Liver (tissue), 9 donors: ENCODE data around the gene NAA10. TPM values are rescaled to one million over a fixed set of nuclear protein-coding genes. Genes with fewer than 3 reads are reported as not detected.

Experiments
- DNase-seq: peaks from one replicate; pipeline ENCODE4 v3.0.0-alpha.2; 2017; ENCODE audit warnings: low spot score
- H3K27ac ChIP-seq, 2 donors: one replicate each; pipeline ENCODE4 v1.7.0; 2013; ENCODE audit warnings: inconsistent platforms in 2 of 2, low read length in 2 of 2, control low read depth in 1 of 2, low read depth in 1 of 2, mild to moderate bottlenecking in 1 of 2
- H3K27me3 ChIP-seq, 4 donors: one replicate each; pipeline versions ENCODE4 v1.6.1 to v1.7.0; 2013; ENCODE audit warnings: low read length in 3 of 4, inconsistent platforms in 1 of 4, mild to moderate bottlenecking in 1 of 4, moderate library complexity in 1 of 4; ENCODE audit not compliant: control insufficient read depth in 4 of 4, insufficient read depth in 4 of 4
- H3K36me3 ChIP-seq, 4 donors: one replicate each; pipeline versions ENCODE4 v1.6.1 to v1.7.0; 2013; ENCODE audit warnings: low read length in 3 of 4, mild to moderate bottlenecking in 3 of 4, low read depth in 1 of 4, moderate library complexity in 1 of 4; ENCODE audit not compliant: control insufficient read depth in 4 of 4, insufficient read depth in 3 of 4
- H3K4me1 ChIP-seq, 4 donors: one replicate each; pipeline versions ENCODE4 v1.6.1 to v1.7.0; 2013; ENCODE audit warnings: low read length in 3 of 4, mild to moderate bottlenecking in 3 of 4, moderate library complexity in 1 of 4; ENCODE audit not compliant: control insufficient read depth in 4 of 4, insufficient read depth in 4 of 4
- H3K4me3 ChIP-seq, 3 donors: one replicate each; pipeline versions ENCODE4 v1.6.1 to v1.7.0; 2013; ENCODE audit warnings: low read length in 3 of 3, control low read depth in 1 of 3, low read depth in 1 of 3, mild to moderate bottlenecking in 1 of 3
- H3K9ac ChIP-seq, 2 donors: one replicate each; pipeline ENCODE4 v1.7.0; 2013; ENCODE audit warnings: low read length in 2 of 2, mild to moderate bottlenecking in 2 of 2, moderate library complexity in 2 of 2, control low read depth in 1 of 2, low read depth in 1 of 2
- H3K9me3 ChIP-seq, 4 donors: one replicate each; pipeline versions ENCODE4 v1.6.1 to v1.7.0; 2013; ENCODE audit warnings: low read length in 3 of 4; ENCODE audit not compliant: control insufficient read depth in 4 of 4
- CTCF ChIP-seq: fragments of 150-350 bp; IDR thresholded peaks from 2 replicates; pipeline ENCODE4 v1.5.1; 2017; ENCODE audit warnings: improper control_type of control experiment, low read depth, low read length; ENCODE audit not compliant: missing input control
- EGR1 ChIP-seq, 2 donors: IDR thresholded peaks; 2 replicates each; pipeline ENCODE4 v1.6.1; 2016 to 2018; ENCODE audit warnings: antibody characterized with exemption in 2 of 2, low read depth in 2 of 2
- FOXA1 ChIP-seq: IDR thresholded peaks from 2 replicates; pipeline ENCODE4 v1.6.1; 2016; ENCODE audit warnings: antibody characterized with exemption
- HNF4A ChIP-seq, 2 donors: conservative IDR thresholded peaks; 2 replicates each; pipeline ENCODE4 v1.6.1; 2016; ENCODE audit warnings: antibody characterized with exemption in 2 of 2, mild to moderate bottlenecking in 2 of 2
- HNF4G ChIP-seq: IDR thresholded peaks from 2 replicates; pipeline ENCODE4 v1.6.1; 2016; ENCODE audit warnings: antibody characterized with exemption
- JUND ChIP-seq, 2 donors: IDR thresholded peaks; 2 replicates each; pipeline ENCODE4 v1.6.1; 2016; ENCODE audit warnings: antibody characterized with exemption in 2 of 2
- RAD21 ChIP-seq, 2 donors: IDR thresholded peaks; 2 replicates each; pipeline ENCODE4 v1.6.1; 2016; ENCODE audit warnings: antibody characterized with exemption in 2 of 2, mild to moderate bottlenecking in 2 of 2
- REST ChIP-seq: IDR thresholded peaks from 2 replicates; pipeline ENCODE4 v1.6.1; 2016; ENCODE audit warnings: antibody characterized with exemption, mild to moderate bottlenecking
- RXRA ChIP-seq, 2 donors: IDR thresholded peaks; 2 replicates each; pipeline ENCODE4 v1.6.1; 2017 to 2018; ENCODE audit warnings: antibody characterized with exemption in 2 of 2, mild to moderate bottlenecking in 1 of 2
- SP1 ChIP-seq: IDR thresholded peaks from 2 replicates; pipeline ENCODE4 v1.6.1; 2018; ENCODE audit warnings: antibody characterized with exemption, mild to moderate bottlenecking
- TAF1 ChIP-seq: conservative IDR thresholded peaks from 2 replicates; pipeline ENCODE4 v1.6.1; 2016; ENCODE audit warnings: antibody characterized with exemption, mild to moderate bottlenecking
- YY1 ChIP-seq: IDR thresholded peaks from 2 replicates; pipeline ENCODE4 v1.6.1; 2016; ENCODE audit warnings: antibody characterized with exemption, mild to moderate bottlenecking
- WGBS: extraction: QIAGEN DNeasy Blood & Tissue Kit; methylation state at CpG from one replicate; pipeline ENCODE4 v1.1.7; 2013; 5-methylcytosine and 5-hydroxymethylcytosine counted together
- polyA plus RNA-seq, 2 donors: library from polyadenylated mRNA; stranded (reverse) in 1 of 2; unstranded in 1 of 2; fragments of 200-250 nt in 1 of 2; fragments of >200 nt in 1 of 2; fragmentation: Nextera tagmentation in 1 of 2; extraction: Ambion mirVana in 1 of 2; gene quantifications; one replicate each; pipeline versions ENCODE4 v1.2.1 to v1.2.3, GENCODE V29; 2013 to 2015
- total RNA-seq, 2 donors: library from RNA; depleted of rRNA; stranded (reverse); fragments of >200 nt; gene quantifications; one replicate each; pipeline ENCODE4 v1.2.3, GENCODE V29; 2014
- TF ChIP-seq, protein P1 (sequence below): IDR thresholded peaks from 2 replicates; pipeline ENCODE4 v1.6.1; 2016; ENCODE audit warnings: antibody characterized with exemption
- TF ChIP-seq, protein P2 (sequence below): IDR thresholded peaks from 2 replicates; pipeline ENCODE4 v1.6.1; 2016; ENCODE audit warnings: antibody characterized with exemption
- donor health status: healthy.
- donor health status: healthy.
- donor health status: healthy.
- donor health status: healthy.
- donor health status: healthy.

The NAA10 gene
- total and polyA plus RNA-seq, 4 donors = 20.5 to 58.8 (median 44.4) TPM

GRCh38 chrX:153919281-153919680 is 15.6 kb downstream of the NAA10 start:
- Histone ChIP-seq H3K9ac (no peak overlapping the region), H3K4me1 (peaks cover 2 to 9% (median 3%) of the 10 kb centered on the region in 4 donors), H3K4me3 (no peak overlapping the region), H3K27me3 (no peaks in the 10 kb centered on the region), H3K36me3 (no peaks in the 10 kb centered on the region), H3K27ac (no peak overlapping the region), H3K9me3 (no peaks in the 10 kb centered on the region)
- no peak for DNase-seq
- 98% methylated on average over 13 of the region's 13 CpGs for WGBS
- TF ChIP-seq CTCF = no peak
- TF ChIP-seq SP1 = no peak
- TF ChIP-seq REST = no peak
- TF ChIP-seq YY1 = no peak
- no peak for TF ChIP-seq EGR1 (IDR thresholded peaks at IDR 0.05; ENCODE audit: low read depth in 2 of 2)
- TF ChIP-seq RAD21 (IDR thresholded peaks at IDR 0.05) = no peak
- TF ChIP-seq JUND (IDR thresholded peaks at IDR 0.05) = no peak
- TF ChIP-seq, protein P1, sequence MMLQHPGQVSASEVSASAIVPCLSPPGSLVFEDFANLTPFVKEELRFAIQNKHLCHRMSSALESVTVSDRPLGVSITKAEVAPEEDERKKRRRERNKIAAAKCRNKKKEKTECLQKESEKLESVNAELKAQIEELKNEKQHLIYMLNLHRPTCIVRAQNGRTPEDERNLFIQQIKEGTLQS = no peak
- TF ChIP-seq, protein P2, sequence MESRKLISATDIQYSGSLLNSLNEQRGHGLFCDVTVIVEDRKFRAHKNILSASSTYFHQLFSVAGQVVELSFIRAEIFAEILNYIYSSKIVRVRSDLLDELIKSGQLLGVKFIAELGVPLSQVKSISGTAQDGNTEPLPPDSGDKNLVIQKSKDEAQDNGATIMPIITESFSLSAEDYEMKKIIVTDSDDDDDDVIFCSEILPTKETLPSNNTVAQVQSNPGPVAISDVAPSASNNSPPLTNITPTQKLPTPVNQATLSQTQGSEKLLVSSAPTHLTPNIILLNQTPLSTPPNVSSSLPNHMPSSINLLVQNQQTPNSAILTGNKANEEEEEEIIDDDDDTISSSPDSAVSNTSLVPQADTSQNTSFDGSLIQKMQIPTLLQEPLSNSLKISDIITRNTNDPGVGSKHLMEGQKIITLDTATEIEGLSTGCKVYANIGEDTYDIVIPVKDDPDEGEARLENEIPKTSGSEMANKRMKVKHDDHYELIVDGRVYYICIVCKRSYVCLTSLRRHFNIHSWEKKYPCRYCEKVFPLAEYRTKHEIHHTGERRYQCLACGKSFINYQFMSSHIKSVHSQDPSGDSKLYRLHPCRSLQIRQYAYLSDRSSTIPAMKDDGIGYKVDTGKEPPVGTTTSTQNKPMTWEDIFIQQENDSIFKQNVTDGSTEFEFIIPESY = no peak
- no peak for TF ChIP-seq HNF4G
- no peak for TF ChIP-seq HNF4A (conservative IDR thresholded peaks at IDR 0.05)
- TF ChIP-seq FOXA1 = no peak
- TF ChIP-seq TAF1 = no peak
- TF ChIP-seq RXRA (IDR thresholded peaks at IDR 0.05) = no peak

DNA sequence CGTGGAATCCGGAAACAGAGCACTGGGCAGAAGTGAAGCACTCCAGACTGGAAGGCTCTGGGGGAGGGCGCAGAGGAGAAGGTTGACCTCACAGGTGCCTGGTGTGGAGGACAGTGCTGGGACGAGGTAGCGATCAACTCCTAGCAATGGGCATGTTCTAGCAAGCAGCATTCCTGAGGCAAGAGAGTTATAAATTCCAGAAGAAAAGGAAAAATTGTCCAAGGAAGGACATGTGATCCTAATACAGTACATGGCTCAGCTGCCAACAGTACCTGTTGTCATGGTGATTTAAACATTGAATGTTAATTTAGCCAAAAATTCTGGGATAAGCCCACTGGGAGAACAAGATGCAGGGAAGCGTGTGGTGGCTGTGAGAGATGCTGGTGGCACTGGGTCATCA is 17.0 kb downstream of the NAA10 start:
- Histone ChIP-seq H3K27ac (no peak overlapping the region), H3K36me3 (no peaks in the 10 kb centered on the region), H3K4me3 (no peak overlapping the region), H3K9ac (no peak overlapping the region), H3K4me1 (peaks cover 0 to 2% (median under 1%) of the 10 kb centered on the region in 4 donors), H3K27me3 (no peaks in the 10 kb centered on the region), H3K9me3 (no peaks in the 10 kb centered on the region)
- 98% methylated on average over 6 of the region's 6 CpGs for WGBS
- DNase-seq = no peak
- no peak for TF ChIP-seq YY1
- no peak for TF ChIP-seq SP1
- no peak for TF ChIP-seq CTCF
- no peak for TF ChIP-seq REST
- TF ChIP-seq, protein P1 = no peak
- no peak for TF ChIP-seq RAD21 (IDR thresholded peaks at IDR 0.05)
- TF ChIP-seq HNF4G = no peak
